GM21515 (cell line): ENCODE measurements around the gene CXCL17.
"Not testable (repeated sequence)": the region's sequence is repeated elsewhere in the genome, so short reads cannot be mapped to it uniquely, and the experiment has no call there.

Source experiments
- ATAC-seq: cut with Tn5 transposase; IDR thresholded peaks from one replicate; pipeline ENCODE4 v1.9.1; 2021; ENCODE audit not compliant: unreplicated experiment

CXCL17 gene

GRCh38 chr19:42442833-42443232 lies at the start of gene CXCL17:
TSS of gene CXCL17 (minus strand) at chr19:42442946. CDS start at chr19:42442832, 114 bp downstream.
- no peak for ATAC-seq

GRCh38 chr19:42488783-42489521 lies 46.2 kb upstream of the CXCL17 start:
- no peak for ATAC-seq

- ATAC-seq, result no peak
Observed at GRCh38 chr19:42487798-42488178, 45.0 kb upstream of the CXCL17 start.

GRCh38 chr19:42487032-42487797 lies 44.5 kb upstream of the CXCL17 start:
- ATAC-seq, result no peak

- not testable (repeated sequence) for ATAC-seq
Observed at GRCh38 chr19:42485036-42485435, 42.3 kb upstream of the CXCL17 start.

GRCh38 chr19:42480335-42481095 lies 37.8 kb upstream of the CXCL17 start:
- ATAC-seq, result no peak

- no peak for ATAC-seq
Observed at GRCh38 chr19:42479736-42480135, 37.0 kb upstream of the CXCL17 start.

GRCh38 chr19:42478765-42479311 lies 36.1 kb upstream of the CXCL17 start:
- no peak for ATAC-seq

GRCh38 chr19:42477933-42478332 lies 35.2 kb upstream of the CXCL17 start:
- ATAC-seq, result no peak

GRCh38 chr19:42477117-42477516 lies 34.4 kb upstream of the CXCL17 start:
- ATAC-seq, result no peak

- ATAC-seq, result no peak
Observed at GRCh38 chr19:42475366-42475765, 32.6 kb upstream of the CXCL17 start.

- ATAC-seq, result no peak
Observed at GRCh38 chr19:42474743-42475142, 32.0 kb upstream of the CXCL17 start.

GRCh38 chr19:42473686-42474085 lies 30.9 kb upstream of the CXCL17 start:
- no peak for ATAC-seq

- no peak for ATAC-seq
Observed at GRCh38 chr19:42472402-42473147, 29.8 kb upstream of the CXCL17 start.

- ATAC-seq, result no peak
Observed at GRCh38 chr19:42471554-42472249, 29.0 kb upstream of the CXCL17 start.

GRCh38 chr19:42469311-42470235 lies 26.8 kb upstream of the CXCL17 start:
- no peak for ATAC-seq

- ATAC-seq, result no peak
Observed at GRCh38 chr19:42468273-42468796, 25.6 kb upstream of the CXCL17 start.

- no peak for ATAC-seq
Observed at GRCh38 chr19:42467183-42467760, 24.5 kb upstream of the CXCL17 start.
